AG04450 (cell line): ENCODE measurements around the gene C20orf173. TPM values are rescaled to one million over a fixed set of nuclear protein-coding genes. Genes with fewer than 3 reads are reported as not detected.

Source experiments
- CTCF ChIA-PET: fragments of 300-600, 350-600 bp; formaldehyde crosslinking; extraction: SDS; loops from one replicate; lab custom pipeline; 2022; ENCODE audit warnings: antibody characterized with exemption, inconsistent platforms; lab: Charles Lee
- POLR2A ChIA-PET: fragments of 350-600 bp; formaldehyde crosslinking; extraction: SDS; loops from one replicate; lab custom pipeline; 2021; ENCODE audit warnings: antibody characterized with exemption, inconsistent platforms; lab: Yijun Ruan, JAX
- DNase-seq: peaks from one replicate; pipeline ENCODE4 v3.0.0-alpha.2; 2011; ENCODE audit warnings: low read depth, low spot score
- H3K27ac ChIP-seq: one replicate; pipeline ENCODE4 v1.5.1; 2012; ENCODE audit warnings: low read depth, low read length, control low read depth
- H3K27me3 ChIP-seq: one replicate; pipeline ENCODE4 v1.6.0; 2012; ENCODE audit warnings: low read length; ENCODE audit not compliant: control insufficient read depth, insufficient read depth
- H3K4me3 ChIP-seq: 2 replicates; pipeline ENCODE4 v1.5.1; 2011; ENCODE audit warnings: mild to moderate bottlenecking, low read depth, low read length, control low read depth
- H3K9me3 ChIP-seq: 2 replicates; pipeline ENCODE4 v1.5.1; 2012; ENCODE audit warnings: low read length; ENCODE audit not compliant: control insufficient read depth, insufficient read depth
- CTCF ChIP-seq: IDR thresholded peaks from 2 replicates; pipeline ENCODE4 v1.5.1; 2011; ENCODE audit warnings: low read depth, low read length, control low read depth, inconsistent platforms
- polyA plus RNA-seq: library from polyadenylated mRNA; depleted of rRNA; stranded (reverse); fragments of >200 nt; gene quantifications from 2 replicates; pipeline ENCODE4 v1.2.3, GENCODE V29; 2011

Gene C20orf173
- polyA plus RNA-seq, 1 experiment = not detected

- POLR2A ChIA-PET = interaction anchor here (0.7 to 1.6 kb wide), 2 partner anchors 25 to 44 kb away, joined by 3 to 5 read pairs; partner anchors contain the start of gene ERGIC3
- H3K9me3 ChIP-seq = no peaks in the 10 kb centered on the region
- no peaks in the 10 kb centered on the region for H3K27me3 ChIP-seq
- no peak overlapping the region for H3K4me3 ChIP-seq
- CTCF ChIA-PET = interaction anchor here (1.1 kb wide), 1 partner anchor 181 kb away, joined by 3 read pairs; no protein-coding TSS in a partner anchor
- no peak overlapping the region for H3K27ac ChIP-seq
- DNase-seq = no peak
- TF ChIP-seq CTCF = no peak
Measured at GRCh38 chr20:35517125-35517524, 12.3 kb downstream of the C20orf173 start.

GRCh38 chr20:35515949-35516645, 13.4 kb downstream of the C20orf173 start:
- DNase-seq = peak; percentile 65
- ChIA-PET POLR2A (interaction anchor here (0.6 to 1.6 kb wide), 3 partner anchors 26 to 913 kb away, joined by 5 to 6 read pairs (median 5); partner anchors contain the start of genes ERGIC3, NFS1 and ROMO1), CTCF (interaction anchor here (0.5 kb wide), 1 partner anchor 11 kb away, joined by 3 read pairs; no protein-coding TSS in a partner anchor)
- Histone ChIP-seq H3K27ac (no peak overlapping the region), H3K4me3 (no peak overlapping the region), H3K9me3 (no peaks in the 10 kb centered on the region), H3K27me3 (no peaks in the 10 kb centered on the region)
- TF ChIP-seq CTCF = no peak

- TF ChIP-seq CTCF = no peak
- POLR2A ChIA-PET = interaction anchor here (1.4 kb wide), 1 partner anchor 184 kb away, joined by 5 read pairs; the partner anchor contains the start of genes NFS1 and ROMO1
- Histone ChIP-seq H3K9me3 (no peaks in the 10 kb centered on the region), H3K4me3 (no peak overlapping the region), H3K27ac (no peak overlapping the region), H3K27me3 (no peaks in the 10 kb centered on the region)
- CTCF ChIA-PET = no interaction called here
- DNase-seq = no peak
Measured at GRCh38 chr20:35515341-35515740, 14.1 kb downstream of the C20orf173 start.

GRCh38 chr20:35514371-35514932, 15.0 kb downstream of the C20orf173 start:
- POLR2A ChIA-PET = no interaction called here
- no peak for DNase-seq
- Histone ChIP-seq H3K27me3 (no peaks in the 10 kb centered on the region), H3K27ac (no peak overlapping the region), H3K9me3 (no peaks in the 10 kb centered on the region), H3K4me3 (no peak overlapping the region)
- TF ChIP-seq CTCF = no peak
- CTCF ChIA-PET = no interaction called here
